Kidney tubule cell (primary cell): Measurements from ENCODE around the gene GLYATL1.
"Not testable (repeated sequence)": the region's sequence is repeated elsewhere in the genome, so short reads cannot be mapped to it uniquely, and the experiment has no call there.

Experiments used
- DNase-seq: peaks from one replicate; pipeline ENCODE4 v3.0.0-alpha.2; 2018; ENCODE audit warnings: low spot score

Gene GLYATL1

GRCh38 chr11:58998480-58999290 is 59.4 kb downstream of the GLYATL1 start:
- no peak for DNase-seq

- no peak for DNase-seq
These were observed 60.0 kb downstream of the GLYATL1 start for GRCh38 chr11:58999291-58999680.

- DNase-seq, result no peak
These were observed 60.7 kb downstream of the GLYATL1 start for GRCh38 chr11:59000003-59000402.

- not testable (repeated sequence) for DNase-seq
These were observed 62.7 kb downstream of the GLYATL1 start for GRCh38 chr11:59002006-59002405.
